Stimulated activated CD8-positive, alpha-beta memory T cell treated with anti-CD3 and anti-CD28 coated beads, Interleukin-15, amount 100 ng/mL, for 4 hours (primary cell): Measurements from ENCODE around the gene MEN1.

Experiments
- DNase-seq, 2 donors: peaks; one replicate each; pipeline ENCODE4 v3.0.0-alpha.2; 2020; ENCODE audit warnings: low read depth in 2 of 2

Gene MEN1

DNA sequence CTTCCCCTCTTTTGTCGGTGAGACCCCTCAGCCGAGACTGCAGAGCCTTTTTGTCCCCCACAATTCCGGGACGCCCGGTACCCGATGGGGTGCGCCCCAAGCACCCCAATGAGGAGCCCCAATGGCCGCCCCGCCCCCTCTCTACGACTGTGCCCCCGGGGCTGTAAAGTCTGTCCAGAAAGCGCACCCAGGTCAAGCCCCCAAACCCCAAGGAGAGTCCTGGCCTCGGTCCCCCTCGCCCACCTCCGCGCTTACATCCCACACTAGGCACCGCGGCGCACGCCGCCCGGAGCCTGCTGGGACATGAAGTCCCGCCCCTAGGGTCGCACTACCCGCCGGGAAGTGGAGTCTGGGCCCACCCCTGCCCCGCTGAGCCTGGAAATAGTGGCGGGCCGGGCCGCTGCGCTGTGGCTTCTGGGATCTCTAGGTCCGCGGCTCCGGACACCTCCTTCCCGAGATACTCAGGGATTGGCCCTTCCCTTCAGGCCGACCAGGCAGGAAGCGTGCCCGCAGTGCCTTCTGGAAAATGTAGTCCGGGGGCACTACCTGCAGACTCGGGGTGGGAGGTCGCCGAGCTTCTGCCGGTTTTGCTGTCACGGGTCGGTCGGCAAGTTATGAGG, at the start of gene MEN1:
TSS of gene MEN1 (minus strand) at position 281 of the 620 bp plus-strand sequence. CDS start 442 bp downstream, outside the sequence.
- peak; percentile 47 to 56 for DNase-seq

DNA sequence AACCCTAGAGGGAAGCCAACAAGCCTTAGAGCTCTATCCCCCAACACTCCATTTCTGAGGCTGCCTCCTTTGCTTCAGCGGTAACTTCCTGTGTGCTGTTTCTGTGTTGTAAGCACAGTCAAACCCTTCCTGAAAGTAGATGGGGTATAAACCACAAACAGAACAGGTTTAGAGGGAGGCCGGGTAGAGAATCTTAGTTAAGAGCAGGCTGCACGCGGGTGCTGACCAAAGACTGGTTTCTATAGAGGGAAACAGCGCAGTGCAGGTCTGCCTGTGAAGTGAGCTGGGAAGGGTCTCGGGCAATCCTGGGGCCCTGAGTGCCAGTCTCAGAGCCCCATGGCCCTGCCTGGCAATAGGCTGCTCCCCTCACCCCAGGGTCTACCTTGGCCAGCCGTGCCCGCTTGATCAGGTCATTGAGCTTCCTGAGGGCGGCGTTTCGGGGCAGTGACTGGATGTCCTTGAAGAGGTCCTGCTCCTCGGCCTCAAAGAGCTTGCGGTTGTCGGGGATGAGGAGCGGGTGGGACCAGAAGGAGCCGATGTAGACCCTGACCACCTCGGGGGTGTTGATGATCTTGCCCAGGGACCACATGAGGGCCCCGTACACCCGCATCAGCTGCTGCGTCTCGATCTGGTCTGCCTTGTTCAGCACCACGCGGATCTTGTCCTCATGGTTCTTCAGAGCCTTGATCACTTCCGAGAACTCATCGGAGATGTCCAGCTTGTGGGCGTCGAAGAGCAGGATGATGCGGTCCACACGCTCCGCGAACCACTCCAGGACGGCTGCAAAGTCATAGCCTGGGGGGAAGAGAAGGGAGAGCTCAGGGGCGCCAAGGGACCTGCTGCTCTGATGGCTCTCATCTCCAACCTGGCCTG, 49.4 kb upstream of the MEN1 start:
- no peak for DNase-seq

DNA sequence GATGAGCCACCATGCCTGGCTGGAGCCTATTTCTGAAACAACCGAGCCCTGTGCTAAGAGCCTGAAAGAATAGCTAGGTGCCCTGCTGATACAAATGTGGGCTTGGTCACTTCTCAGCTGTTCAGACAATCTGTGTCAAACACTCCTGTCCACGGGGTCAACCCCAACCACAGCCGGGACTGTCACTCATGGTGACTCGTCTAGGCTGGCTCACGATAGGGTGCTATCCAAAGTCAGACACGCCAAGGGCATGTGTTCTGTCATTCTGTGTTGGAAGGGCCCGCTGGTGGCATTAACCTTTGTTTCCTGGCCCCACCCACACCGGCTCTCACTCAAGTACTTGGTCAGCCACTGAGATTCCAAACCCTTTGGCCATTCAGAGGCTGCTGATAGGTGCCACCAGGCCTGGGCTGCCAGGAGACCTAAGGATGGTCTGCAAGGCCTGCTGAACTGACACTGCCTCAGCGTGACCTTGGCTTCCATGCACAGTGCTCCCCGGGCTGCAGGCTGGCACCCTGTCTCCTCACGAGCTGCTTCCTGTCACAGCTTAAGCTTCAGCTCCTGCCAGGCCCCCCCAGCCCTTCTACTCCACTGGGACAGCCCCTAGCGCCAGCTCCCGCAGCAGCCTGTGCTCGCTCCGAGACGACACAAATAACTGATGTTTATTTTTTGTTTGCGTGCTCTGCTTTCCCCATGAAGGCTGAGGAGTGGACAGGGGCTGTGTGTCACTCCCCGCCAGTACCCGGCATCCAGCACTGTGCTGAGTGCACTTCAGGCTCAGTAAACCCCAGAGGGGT, 48.3 kb upstream of the MEN1 start:
- DNase-seq: no peak

DNA sequence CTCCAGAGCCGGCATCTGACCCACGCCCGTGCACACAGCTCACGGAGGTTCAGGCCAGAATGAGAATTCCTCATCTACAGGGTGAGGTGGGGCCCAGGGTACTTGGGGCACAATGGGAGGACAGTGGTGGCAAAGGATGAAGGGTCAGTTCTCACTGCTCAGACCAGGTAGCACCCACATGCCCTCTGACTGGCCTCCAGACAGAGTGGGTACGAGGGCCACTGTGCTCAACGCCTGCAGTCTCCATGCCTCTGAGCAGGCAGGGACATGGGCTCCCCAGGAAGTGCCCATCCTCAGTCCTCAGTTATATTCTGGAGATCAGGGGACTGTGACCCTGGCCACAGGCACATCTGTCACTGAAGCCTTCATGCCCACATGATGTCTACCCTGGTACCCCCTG, 47.1 kb upstream of the MEN1 start:
- no peak for DNase-seq

DNA sequence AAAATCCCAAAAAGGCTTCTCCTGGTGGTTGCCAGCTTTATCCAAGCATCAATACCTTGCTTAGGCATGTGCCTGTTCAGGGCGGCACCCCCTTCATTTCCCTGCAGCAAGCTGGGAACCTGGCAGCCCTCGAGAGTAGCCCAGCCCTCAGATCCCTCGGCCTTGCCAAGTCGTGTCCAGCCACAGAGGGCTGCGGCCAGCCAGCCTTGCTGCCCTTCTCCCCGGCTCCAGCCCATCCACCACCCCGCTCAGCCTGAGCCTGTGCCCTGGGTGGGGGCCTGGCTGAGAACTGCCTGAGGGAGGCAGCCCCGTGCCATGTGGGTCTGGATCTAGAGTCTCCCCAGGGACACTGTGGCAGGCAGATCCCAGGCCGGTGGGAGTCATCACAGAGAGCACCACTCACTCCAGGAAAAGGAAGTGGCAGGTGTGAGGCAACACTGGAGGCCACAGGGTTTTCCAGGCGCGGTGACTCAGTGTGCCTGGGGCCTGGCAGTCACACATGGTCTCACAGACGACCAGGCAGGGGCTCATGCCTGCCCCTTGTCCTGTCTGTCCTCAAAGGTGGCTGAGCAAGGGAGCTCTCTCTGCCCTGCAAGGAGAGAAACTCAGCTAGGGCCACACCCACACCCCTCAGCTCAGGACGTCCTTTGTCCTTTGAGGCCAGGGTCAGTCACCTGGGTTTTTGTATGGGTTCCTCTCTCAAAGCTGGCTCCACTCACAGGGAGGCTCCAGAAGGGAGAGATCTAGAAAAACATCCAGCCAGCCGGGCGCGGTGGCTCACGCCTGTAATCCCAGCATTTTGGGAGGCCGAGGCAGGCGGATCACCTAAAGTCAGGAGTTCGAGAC, 46.3 kb upstream of the MEN1 start:
- DNase-seq: no peak

DNA sequence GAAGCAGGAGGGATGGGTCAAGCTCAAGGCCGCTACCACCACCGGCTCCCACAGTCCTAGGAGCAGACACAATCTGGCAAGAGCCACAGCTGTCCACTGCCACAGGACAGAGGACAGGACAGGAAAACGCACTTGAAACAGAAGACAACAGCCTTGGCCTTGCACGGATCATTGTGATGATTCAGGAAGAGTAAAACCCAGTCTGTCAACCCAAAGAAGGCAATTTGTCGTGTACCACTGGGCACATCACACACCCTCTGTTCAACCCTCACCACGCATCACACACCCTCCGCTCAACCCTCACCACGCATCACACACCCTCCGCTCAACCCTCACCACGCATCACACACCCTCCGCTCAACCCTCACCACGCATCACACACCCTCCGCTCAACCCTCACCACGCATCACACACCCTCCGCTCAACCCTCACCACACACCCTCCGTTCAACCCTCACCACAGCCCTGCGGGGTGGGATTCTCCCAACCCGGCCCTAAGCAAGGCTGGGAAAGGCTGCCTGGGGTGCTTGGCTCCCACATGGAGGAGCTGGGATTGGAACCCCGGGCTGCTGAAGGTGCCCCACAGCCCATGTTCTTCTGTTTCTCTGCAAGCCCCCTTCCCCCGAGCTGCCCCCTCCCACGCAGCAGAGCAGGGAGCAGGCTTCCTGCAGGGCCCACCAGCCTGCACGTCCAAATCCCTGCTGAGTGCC, 45.4 kb upstream of the MEN1 start:
- DNase-seq: no peak

DNA sequence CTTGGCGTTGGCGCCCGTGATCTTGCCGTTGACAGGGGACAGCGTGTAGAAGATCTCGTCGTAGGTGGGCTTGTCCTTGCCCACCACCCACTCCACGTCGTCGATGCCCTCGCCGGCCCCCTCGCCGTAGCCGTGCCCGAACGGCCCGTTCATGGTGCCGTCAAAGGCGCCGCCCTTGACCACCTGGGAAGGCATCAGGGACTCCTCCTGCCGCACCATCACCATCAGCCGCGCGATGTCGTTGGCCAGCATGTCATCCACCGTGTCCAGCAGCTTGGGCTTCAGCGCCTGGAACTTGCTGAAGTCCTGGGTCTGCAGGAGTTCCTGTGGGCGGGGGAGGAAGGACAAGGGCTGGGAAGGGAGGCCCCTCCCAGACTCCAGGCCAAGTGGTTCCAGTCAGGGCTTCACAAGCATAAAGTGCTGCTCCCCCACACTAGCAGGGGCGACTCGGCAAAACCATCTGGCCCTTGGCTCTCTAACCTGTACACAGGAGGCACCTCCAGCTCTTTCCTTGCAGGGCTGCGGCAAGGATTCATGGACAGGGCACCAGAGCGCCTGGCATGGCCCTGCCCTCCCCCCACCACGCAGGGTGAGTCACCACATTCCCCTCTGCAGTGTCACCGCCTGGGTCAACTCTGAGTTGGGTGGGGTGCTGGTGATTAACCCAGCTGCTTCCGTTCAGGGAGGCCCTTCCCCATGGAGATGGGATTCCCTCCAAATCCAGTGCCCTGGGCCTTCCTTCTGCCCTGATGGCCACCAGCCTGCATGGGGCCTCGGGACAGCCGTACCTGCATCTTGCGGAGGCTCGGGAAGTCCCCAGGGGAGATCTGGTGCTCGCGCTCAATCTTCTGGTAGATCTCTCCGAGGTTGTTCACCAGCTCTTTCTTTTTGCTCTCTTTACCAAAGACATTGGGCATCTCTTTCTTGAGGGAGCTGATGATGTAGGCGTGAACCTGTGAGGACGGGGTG, 44.5 kb upstream of the MEN1 start:
- DNase-seq: no peak

DNA sequence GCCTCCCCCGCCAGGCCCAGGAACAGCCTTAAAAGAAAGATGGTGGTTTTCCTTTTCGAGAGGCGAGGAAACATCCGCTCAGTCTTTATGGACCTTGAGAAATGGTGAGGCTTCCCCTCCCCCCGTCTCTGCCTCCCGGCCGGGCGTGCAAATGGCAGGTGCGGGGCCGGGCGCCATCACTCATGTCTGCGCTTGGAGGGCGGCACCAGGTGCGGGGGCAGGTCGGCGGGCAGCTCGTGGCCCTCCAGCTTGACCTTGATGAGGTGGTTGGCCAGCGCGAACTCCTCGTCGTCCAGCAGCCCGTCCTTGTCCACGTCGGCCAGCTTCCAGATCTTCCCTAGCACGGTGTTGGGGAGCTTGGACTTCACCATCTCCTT, 43.8 kb upstream of the MEN1 start:
- DNase-seq: no peak

DNA sequence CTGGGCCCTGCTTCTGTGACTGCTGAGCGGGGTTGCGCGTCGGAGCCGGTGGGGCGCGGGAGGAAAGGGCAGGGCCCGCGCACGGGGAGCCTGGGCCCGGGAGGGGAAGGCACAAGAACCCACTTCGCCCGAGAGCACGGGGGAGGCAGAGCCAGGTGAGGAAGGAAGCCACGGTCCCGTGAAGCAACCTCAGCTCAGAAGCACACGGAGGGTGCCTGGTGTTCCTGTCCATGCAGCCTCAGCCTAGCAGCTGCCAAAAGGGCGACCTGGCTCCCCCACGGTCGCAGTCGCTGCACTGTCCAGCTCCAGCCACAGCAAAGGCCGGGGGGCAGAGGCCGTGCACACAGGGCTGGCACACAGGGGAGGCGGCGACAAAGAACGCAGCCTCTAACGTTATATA, 43.4 kb upstream of the MEN1 start:
- no peak for DNase-seq

DNA sequence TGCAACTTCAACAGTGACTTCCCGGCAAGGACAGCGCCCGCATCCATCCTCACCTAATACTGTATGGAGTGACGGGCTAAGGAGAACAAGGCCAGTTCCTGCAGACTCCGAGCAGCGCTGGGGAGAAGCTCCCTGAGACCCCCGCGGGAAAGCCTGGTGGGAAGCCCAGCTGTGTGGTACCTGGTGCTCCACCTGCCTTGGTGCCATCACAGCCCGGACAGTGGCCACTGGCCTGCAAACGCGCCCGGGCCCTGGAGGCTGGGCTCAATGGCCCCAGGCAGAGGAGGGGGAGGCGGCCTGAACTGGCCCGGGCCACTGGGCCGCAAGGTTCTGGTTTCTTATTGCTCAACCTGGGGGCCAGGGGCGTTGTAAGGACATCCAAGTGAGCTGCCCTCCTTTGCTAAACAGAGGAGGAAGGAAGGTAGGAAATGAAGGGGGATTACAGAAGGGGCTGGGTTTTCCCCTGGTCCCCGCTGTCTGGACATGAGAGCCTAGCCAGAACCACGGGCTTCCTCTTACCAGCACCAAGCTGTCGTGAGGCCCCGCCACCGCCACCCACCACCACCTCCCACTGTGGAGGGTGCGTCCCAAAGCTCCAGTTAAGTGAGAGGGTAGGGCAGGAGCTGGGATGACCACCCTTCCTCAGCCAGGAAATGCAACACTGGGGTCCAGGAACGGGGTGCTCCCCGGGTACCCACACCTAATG, 42.6 kb upstream of the MEN1 start:
- DNase-seq: no peak

DNA sequence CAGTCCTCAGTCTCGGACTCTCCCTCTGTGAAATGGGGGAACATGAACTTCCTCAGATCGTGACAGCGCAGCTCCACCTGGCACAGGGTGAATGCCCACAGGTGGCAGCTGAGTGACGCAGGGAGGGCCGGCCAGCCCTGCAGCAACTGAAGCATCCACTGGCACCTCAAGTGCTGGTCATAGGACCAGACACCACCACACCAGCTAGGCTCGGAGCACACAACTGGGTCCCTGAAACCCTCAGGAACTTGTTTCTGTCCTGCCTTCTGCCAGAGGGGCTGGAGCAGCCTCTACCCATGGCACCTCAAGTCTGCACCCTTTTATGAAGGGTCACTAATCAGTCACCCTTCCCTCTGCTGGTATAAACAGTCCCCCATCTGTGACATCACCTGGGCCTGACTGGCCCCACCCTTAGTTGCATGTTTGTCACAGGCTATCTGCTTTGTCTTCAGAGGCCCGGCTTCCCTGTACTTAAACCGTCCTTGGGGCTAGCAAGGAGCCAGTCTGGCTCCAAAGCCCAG, 41.5 kb upstream of the MEN1 start:
- no peak for DNase-seq

DNA sequence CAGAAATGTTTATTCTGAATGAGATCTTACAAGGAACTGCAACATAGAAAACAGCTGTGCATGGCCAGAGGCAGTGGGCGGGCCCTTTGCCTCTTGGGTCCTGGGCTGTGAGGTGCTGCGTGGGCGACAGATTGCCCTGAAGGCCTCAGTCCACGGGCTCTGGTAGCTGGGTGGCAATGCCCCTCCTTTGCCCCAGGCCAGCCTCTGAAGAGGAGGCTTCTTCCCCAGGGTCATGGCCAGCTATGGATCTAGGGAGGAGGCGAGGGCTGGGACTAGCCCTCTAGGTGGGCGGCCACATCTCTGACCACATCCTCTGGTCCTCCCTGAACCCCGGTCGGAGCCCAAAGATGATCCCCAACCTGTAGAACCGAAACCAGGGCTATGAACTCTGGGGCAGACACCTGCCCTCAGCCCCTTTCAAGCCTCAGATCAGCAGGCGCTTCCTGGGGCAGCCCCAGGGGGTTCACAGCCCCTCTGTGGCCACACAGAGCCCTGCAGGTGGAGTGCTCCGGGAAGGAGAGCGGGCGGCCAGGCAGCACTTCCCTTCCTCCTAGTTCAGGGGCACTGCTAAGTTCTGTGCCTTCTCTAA, 40.7 kb upstream of the MEN1 start:
- DNase-seq: no peak

DNA sequence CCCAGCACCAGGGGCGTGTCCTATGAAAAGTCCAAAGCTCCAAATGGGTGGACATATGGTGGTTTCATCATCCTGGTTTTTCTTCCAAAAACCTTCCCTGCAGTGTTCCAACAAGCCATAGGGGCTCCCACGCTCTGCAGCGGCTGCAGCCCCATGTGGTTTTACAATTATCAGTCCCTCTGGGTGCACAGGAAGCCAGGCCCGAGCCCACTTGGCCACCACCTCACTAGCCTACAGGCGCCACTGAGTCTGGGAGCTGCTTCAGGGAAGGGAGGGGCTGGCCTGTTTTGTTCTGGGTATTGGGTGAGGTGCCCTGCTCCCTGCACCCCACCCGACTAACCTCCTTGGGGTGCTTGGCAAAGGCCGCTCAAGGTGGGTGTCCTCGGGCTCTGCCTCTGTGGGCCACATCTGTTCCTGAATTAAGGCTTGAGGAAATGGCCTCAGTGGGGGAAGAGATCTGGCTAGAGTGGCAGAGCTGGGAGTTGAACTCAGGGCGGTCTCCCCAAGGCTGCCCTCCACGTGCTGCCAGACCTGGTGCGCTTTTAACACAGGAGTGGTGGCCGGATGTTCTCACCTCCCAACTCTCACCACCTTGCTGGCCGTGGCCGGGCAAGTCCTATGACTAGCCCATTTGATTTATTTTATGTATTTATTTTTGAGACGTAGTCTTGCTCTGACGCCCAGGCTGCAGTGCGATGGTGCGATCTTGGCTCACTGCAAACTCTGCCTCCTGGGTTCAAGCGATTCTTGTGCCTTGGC, 39.4 kb upstream of the MEN1 start:
- no peak for DNase-seq

DNA sequence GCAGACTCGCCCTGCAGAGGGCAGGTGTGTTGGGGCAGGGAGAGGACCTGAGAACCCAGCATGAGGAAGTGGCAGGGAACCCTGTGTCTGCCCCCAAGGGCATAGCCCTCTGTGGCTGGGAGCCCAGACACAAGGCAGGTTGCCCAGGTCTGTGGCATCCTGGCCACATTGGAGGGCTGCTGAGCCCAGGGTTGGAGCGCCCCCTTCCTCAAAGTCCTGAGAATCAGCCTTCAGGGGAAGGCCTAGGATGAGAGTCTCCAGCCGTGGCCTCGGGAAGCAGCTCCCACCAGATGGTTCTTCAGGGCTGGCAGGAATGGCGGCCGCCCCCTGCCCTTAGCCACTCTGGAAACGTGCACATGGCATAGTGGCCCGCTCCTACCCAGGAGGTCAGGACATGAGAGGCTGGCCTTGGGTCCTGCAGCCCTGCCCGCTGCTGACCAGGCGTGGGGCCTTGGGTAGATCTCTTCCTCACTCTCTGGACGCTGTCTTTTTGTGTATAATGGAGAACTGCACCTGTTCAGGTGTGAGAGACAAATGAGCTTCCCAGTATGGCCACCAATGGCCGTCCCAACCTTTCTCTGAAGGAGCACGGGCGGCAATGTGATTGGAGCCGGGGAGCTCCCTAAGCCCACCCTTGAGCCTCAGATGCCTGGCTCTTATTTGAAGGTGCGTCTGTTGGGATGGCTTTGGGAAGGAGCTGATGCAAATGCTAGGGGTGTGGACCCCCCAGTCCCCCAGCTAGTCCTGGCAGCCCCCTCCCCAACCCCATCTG, 38.7 kb upstream of the MEN1 start:
- no peak for DNase-seq

DNA sequence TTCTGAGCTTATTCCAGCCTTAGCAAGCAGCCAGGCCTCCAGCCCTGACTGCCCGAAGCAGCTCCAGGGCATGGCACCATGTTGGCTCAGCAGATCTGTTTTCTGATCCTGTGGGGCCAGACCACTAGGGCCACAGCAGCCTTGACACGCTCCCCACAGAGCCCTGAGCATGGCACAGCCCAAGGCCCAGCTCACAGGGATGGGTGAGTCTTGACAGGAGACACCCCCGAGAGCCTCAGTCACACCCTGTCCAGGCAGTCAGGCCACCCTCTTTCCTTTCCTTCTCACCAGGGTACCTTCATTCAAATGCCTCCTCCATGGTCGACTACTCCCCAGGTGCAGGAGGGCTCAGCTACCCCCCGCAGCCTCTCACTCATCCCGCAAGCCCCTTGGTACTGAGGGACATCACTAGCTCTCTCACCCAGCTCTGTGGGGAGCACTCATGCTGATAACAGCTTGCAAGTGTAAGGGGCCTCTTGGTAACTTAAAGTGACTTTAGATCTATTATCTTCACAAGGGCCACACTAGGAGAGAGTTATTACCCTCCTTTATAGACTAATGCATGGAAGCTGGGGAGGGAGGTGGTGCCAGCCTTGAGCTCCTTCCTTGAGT, 38.0 kb upstream of the MEN1 start:
- DNase-seq: no peak

DNA sequence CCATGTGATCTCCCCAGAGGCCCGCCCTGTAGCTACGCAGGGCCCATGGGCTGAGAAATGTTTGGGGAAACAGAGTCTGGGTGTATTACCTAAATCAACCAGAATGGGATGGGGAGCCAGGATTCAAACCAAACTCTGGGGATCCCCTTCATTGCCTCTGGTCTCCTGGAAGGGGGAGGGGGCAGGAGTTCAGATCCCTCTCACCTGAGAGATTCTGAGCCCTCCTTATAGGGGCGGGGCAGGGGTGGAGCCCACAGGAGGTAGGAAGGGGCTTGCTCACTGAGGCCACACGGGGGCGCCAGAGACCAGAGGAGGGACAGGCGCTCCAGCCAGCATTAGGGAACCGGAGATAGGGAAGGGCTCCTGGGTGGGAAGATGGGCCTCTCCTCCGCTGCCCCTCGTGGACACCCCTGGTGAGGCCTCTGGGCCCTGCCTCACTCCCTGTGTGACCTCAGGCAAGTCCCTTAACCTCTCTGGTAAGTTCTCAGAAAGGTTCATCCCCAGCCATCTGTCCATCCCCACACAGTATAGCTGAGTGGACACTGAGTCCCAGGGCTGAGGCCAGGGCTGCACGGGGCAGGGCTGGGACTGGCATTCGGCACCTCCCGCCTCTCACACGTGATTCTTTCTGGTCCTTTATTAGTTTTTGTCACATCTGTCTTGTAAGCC, 36.8 kb upstream of the MEN1 start:
- DNase-seq: peak; percentile 70 to 80
